HG02571 (cell line): ENCODE measurements around the gene IDH3B.

ENCODE experiments used
- ATAC-seq: cut with Tn5 transposase; IDR thresholded peaks from one replicate; pipeline ENCODE4 v1.9.1; 2021; ENCODE audit warnings: mild to moderate bottlenecking, moderate library complexity; ENCODE audit not compliant: unreplicated experiment

Gene IDH3B

DNA sequence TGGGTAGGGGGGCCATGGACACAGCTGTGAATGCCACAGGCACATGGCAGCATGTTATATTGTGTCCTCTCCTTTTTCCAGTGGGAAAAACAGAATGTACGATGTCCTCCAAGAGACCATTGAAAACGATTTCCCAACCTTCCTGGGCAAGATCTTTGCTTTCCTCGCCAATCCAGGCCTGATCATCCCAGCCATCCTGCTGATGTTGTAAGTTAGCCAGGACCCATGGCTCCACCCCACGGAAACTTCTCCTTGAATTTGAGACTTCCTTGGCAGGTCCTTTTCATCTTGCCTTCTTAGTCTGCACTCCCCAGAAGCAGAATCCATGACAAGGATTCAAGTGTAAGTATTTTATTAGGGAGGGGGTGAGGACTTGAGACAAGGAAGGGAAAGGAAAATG is 39.8 kb downstream of the IDH3B start:
- ATAC-seq: no peak

- no peak for ATAC-seq
Measured at GRCh38 chr20:2619961-2620595, 43.9 kb downstream of the IDH3B start.

- ATAC-seq: no peak
Measured at GRCh38 chr20:2619337-2619736, 44.7 kb downstream of the IDH3B start.

GRCh38 chr20:2618815-2619214 is 45.2 kb downstream of the IDH3B start:
- no peak for ATAC-seq

GRCh38 chr20:2617099-2617714 is 46.8 kb downstream of the IDH3B start:
- ATAC-seq: no peak

DNA sequence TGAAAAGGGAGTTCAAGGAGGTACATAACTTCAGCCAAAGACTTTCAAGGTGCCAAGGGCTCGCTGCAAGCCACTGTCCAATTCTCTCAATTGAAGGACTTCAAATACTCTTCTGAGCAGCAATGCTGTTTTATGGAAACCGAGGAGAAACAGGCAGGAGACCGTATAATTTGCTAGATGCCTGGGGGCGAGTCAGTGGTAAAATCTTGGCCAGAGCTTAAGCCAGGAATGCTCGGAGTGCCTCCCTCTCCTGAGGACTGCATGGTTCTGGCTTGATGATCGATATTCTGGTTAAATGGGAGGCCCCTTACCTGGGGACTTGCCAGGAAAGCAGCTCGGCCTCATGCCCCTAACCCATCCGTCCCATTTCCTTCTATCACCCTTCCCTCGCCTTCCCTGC is 47.4 kb downstream of the IDH3B start:
- ATAC-seq: no peak

DNA sequence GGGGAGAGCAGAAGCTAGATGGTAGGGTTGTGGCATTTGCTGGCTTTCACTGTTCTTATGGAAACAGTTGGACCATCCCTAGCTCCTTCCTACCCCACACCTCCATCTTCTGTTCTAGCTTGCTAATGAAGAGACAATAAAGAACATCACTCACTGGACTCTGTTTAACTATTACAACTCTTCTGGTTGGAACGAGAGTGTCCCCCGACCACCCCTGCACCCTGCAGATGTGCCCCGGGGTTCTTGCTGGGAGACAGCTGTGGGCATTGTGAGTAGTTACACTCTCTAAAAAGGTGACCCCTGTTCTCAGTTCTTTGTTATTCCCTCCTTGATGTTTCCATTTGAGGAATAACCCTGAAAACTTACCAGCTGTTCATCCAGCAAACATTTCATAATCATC is 51.9 kb downstream of the IDH3B start:
- ATAC-seq: no peak

GRCh38 chr20:2610941-2611720 is 52.9 kb downstream of the IDH3B start:
- no peak for ATAC-seq

- no peak for ATAC-seq
Measured at GRCh38 chr20:2610326-2610725, 53.7 kb downstream of the IDH3B start.
